Body of pancreas (tissue), 4 donors: ENCODE measurements around the gene DLG2.

ENCODE experiments used
- CTCF ChIP-seq, 7 experiments: fragments of 450-650 bp in 4 of 7; fragments of 200-600 bp in 3 of 7; sonication (generic) in 3 of 7; IDR thresholded peaks; one replicate each; pipeline ENCODE4 v1.5.1; 2016 to 2019; ENCODE audit warnings: antibody characterized with exemption in 7 of 7
- POLR2A ChIP-seq, 3 donors: fragments of 450-650 bp; IDR thresholded peaks; one replicate each; pipeline ENCODE4 v1.6.1; 2016; ENCODE audit warnings: antibody characterized with exemption in 3 of 3, mild to moderate bottlenecking in 2 of 3

- TF ChIP-seq CTCF (IDR thresholded peaks at IDR 0.05) = no peak
- no peak for TF ChIP-seq POLR2A (IDR thresholded peaks at IDR 0.05)
Observed at GRCh38 chr11:85603220-85603619, 23.9 kb downstream of the DLG2 start.
